GM19239 (cell line): Measurements from ENCODE around the gene DBT.
"Not testable (repeated sequence)": the region's sequence is repeated elsewhere in the genome, so short reads cannot be mapped to it uniquely, and the experiment has no call there.

Experiments used
- DNase-seq: peaks from one replicate; pipeline ENCODE4 v3.0.0; 2011; ENCODE audit warnings: low spot score; ENCODE audit not compliant: insufficient read length
- FAIRE-seq: peaks from 2 replicates; lab custom pipeline; 2011; peaks lifted over from hg19 to GRCh38; lab: Jason Lieb, UNC

Gene DBT

GRCh38 chr1:100205593-100205992, 44.0 kb downstream of the DBT start:
- FAIRE-seq, DNase-seq: not testable (repeated sequence)

DNA sequence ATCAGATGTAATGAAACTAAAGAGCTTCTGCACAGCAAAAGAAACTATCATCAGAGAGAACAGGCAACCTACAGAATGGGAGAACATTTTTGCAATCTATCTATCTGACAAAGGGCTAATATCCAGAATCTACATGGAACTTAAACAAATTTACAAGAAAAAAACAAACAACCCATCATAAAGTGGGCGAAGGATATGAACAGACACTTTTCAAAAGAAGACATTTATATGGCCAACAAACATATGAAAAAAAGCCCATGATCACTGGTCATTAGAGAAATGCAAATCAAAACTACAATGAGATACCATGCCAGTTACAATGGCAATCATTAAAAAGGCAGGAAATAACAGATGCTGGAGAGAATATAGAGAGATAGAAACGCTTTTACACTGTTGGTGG, 44.5 kb downstream of the DBT start:
- FAIRE-seq, DNase-seq: not testable (repeated sequence)

GRCh38 chr1:100202703-100203102, 46.9 kb downstream of the DBT start:
- not testable (repeated sequence) for FAIRE-seq, DNase-seq

- FAIRE-seq, DNase-seq: not testable (repeated sequence)
Measured at GRCh38 chr1:100200060-100200459, 49.6 kb downstream of the DBT start.

- FAIRE-seq (no peak), DNase-seq (no peak)
Measured at GRCh38 chr1:100198596-100198995, 51.0 kb downstream of the DBT start.

DNA sequence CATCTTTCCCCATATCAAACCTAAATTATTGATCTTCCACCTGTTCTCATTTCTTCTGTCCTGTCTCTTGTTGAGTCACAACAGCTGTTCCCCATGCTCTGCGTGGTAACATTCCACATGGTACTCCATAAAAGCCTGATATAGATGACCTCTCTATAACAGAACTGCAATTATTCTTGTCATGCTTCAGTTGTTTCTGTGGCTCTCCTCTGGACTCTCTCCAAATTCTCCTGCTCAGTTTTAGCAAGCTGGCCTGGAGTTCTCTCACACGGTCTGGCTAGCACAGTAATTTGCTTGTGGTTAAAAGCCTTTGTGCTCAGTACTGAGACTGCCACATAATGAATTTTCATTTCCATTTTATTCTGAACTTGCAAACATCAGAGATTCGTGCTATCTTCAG, 61.0 kb downstream of the DBT start:
- FAIRE-seq, result no peak
- DNase-seq, result no peak

GRCh38 chr1:100187912-100188311, 61.7 kb downstream of the DBT start:
- no peak for FAIRE-seq
- DNase-seq, result no peak

DNA sequence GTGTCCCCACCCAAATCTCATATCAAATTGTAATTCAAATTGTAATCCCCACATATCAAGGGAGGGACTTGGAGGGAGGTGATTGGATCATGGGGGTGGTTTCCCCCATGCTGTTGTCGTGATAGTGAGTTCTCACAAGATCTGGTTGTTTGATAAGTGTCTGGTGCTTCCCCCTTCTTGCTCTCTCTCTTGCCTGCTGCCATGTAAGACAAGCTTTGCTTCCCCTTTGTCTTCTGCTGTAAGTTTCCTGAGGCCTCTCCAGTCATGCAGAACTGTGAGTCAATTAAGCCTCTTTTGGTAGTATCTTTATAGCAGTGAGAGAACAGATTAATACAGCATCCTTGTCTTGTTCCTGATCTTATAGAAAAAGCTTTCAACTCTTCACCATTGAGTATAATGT, 65.1 kb downstream of the DBT start:
- FAIRE-seq (peak; percentile 67), DNase-seq (no peak)

DNA sequence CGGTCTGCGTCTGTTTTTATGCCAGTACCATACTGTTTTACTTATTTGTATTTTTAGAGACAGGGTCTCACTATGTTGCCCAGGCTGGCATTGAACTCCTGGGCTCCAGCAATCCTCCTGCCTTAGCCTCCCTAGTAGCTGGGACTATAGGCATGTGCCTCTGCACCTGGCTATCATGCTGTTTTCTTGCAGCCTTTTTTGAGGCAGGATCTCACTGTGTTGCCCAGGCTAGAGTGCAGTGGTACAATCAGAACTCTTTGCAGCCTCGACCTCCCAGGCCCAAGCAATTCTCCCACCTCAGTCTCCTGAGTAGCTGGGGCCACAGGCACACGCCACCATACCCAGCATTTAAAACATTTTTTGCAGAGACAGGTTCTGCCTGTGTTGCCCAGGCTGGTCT, 66.3 kb downstream of the DBT start:
- no peak for DNase-seq
- no peak for FAIRE-seq

GRCh38 chr1:100178091-100178490, 71.5 kb downstream of the DBT start, which contains the start of gene LRRC39:
TSS of gene LRRC39 (minus strand) at chr1:100178256. CDS start at chr1:100168516, 9,740 bp downstream.
- FAIRE-seq, result no peak
- DNase-seq, result no peak

DNA sequence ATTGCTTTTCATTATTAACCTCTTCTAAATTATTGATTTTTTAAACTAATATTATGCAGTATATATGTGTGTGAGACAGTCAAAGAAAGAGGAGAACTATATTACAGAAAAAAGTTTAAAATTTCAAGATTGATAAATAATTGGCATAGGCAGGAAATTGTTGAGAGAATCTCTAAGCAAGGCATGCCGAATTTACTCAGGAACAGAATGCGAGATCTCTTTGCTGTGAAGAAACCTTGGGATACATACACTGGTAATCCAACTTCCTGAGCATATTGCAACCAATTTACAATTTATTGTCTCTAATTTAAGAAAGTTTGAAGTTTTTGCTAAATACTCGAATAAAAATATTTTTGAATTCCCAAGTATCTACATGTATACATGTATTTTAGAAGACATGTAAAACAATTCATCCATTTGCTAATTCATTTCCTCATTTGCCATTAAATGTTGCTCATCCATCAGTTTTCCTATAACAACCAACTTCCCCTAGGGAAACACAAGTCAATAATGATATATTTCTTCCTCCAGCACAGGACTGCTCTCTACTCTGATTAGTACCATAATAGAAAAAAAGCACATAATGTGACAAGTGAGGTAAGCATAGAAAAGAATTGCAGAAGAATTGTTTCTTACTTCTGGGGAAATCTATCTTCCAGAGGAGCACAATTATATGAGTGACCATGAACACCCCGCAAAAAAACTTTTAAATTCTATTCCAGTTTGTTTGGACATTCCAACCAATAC, 72.2 kb downstream of the DBT start:
- no peak for FAIRE-seq
- DNase-seq, result no peak

GRCh38 chr1:100168051-100168450, 81.6 kb downstream of the DBT start:
- FAIRE-seq, result no peak
- no peak for DNase-seq

DNA sequence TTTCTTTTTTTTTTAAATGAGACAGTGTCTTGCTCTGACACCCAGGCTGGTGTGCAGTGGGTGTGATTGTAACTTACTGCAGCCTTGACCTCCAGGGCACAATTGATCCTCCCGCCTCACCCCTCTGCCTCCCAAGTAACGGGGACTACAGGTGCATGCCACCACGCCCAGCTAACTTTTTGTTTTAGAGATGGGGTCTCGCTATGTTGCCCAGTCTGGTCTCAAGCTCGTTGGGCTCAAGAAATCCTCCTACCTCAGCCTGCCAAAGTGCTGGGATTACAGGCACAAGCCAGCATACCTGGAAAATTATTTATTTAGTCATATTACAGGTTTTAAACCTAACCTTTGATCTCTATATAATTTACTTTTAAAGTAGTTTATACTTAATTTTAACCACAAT, 84.9 kb downstream of the DBT start:
- FAIRE-seq (no peak), DNase-seq (no peak)

GRCh38 chr1:100164216-100164615, 85.4 kb downstream of the DBT start:
- DNase-seq (no peak), FAIRE-seq (no peak)

- FAIRE-seq (no peak), DNase-seq (no peak)
Measured at GRCh38 chr1:100162881-100163280, 86.8 kb downstream of the DBT start.

GRCh38 chr1:100152271-100152670, 97.4 kb downstream of the DBT start:
- FAIRE-seq, result peak; percentile 84

DNA sequence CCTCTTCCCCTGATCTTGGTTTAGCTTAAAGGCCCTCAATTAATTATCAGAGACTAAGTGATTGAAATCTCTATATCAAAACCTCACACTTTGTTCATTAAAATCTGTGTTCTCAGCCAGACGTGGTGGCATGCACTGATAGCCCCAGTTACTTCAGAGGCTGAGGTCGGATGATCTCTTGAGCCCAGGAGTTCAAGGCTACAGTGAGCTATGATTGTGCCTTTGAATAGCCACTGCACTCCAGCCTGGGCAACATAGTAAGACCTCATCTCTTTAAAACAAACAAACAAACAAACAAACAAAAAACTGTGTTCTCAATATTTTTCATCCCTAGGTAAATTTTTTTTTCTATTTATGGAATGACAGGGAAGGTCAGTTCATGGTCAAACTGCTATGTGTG, 98.0 kb downstream of the DBT start:
- no peak for DNase-seq
- no peak for FAIRE-seq

More at GRCh38 chr1:100152271-100152670, 97.4 kb downstream of the DBT start:
- DNase-seq, result peak; percentile 22

DNA sequence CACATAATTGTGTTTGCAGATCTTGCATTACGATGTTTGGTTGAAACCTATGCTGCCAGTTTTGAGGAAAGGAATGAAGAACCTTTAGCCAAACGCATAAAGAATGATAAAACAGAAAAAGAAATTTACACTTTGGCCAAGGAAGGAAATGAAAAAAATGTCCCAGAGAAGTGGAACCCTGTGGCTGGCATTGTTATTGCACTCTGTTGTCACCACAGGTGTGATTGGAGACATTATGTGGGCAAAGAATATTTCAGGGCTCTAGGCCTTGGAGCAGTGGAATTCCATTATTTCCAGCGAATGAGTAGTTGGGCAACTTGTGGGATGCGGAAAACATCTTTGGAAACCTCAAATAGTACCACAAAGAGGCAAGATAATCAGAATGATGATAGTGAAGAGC, 101.8 kb downstream of the DBT start:
- FAIRE-seq, result no peak

GRCh38 chr1:100146958-100147357, 102.7 kb downstream of the DBT start:
- no peak for FAIRE-seq
- no peak for DNase-seq

More for the DNA sequence above, 101.8 kb downstream of the DBT start:
- DNase-seq, result no peak

GRCh38 chr1:100145116-100145515, 104.5 kb downstream of the DBT start:
- no peak for FAIRE-seq

DNA sequence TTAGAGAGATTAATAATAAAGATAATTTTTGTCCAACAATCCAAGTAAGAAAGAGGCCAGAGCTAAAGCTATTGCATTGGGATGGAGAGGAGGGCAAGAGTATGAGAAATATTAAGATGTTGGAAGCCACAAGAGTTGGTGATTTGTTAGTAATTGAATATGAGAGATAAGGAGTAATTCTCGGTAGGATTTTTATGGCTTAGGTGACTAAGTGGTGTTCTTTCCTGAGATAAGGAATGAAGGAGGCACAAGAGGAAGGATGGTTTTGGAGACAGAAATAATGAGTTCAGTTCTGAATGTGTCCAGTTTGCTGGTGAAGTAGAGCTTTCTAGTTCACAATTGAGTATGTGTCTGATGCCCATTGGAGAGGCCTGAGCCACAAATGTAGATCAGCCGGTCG, 107.3 kb downstream of the DBT start:
- DNase-seq (no peak), FAIRE-seq (no peak)

More at GRCh38 chr1:100145116-100145515, 104.5 kb downstream of the DBT start:
- DNase-seq, result no peak

DNA sequence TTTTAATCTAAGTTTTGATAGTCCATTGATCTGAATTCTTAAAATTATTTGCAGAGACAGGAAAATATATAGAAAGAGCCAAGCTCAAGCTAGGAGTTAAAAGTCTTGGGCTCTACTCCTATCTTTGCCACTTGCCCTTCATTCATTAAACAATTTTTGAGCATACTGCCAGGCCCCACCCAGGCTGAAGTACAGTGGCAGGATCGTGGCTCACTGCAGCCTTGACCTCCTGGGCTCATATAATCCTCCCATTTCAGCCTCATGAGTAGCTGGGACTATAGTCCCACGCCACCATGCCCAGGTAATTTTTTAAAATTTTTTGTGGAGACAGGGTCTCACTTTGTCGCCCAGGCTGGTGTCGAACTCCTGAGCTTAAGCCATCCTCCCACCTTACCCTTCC, 108.4 kb downstream of the DBT start:
- FAIRE-seq (no peak), DNase-seq (no peak)
